Measurements from ENCODE around the gene MAP4K5. TPM values are rescaled to one million over a fixed set of nuclear protein-coding genes. Genes with fewer than 3 reads are reported as not detected.
A peak's percentile ranks its signal among the peaks of the same experiment; 100 is the strongest.

The MAP4K5 gene
- total and polyA plus RNA-seq, 9 donors, result 32.4 to 202 (median 63.8) TPM

DNA sequence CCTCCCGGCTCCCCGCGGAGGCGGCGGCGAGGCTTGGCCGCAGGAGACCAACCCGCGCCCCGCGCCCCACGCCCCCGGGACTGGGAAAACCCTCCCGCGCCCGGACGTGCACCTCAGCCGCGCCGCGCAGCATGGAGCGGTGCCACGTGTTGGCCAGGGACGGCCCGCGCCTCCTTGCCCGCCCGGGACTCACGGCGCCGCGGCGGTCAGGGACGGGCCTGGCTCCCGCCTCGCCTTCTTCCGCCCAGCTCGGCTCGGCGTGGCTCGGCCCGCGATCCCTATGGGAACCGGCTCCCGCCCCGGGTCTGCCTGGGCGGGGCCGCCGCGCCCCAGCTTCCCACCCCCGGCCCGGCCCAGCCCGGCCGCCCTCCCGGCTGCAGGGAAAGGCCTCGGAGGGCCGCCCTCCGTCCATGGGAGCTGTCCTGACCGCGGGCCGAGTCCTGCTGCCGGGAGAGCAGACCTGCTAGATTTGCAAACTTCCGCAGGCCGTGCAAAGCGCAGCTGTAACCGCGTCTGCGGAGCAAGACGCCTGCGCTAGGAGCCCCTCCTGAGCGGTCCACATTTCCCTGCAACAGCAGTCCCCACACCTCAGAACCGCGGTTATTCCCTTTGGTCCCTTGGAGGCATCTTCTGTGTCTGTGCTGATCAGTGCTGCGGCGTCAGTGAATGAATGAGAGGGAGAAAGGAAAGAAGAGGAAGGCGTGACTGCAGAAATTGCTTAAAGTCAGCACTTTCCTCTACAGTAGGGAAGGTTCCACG lies 135.6 kb downstream of the MAP4K5 start, which contains the start of gene CDKL1:
Gene CDKL1 (minus strand): TSS at position 251 of the 759 bp plus-strand sequence. CDS start 1,013 bp downstream, outside the sequence.
- intact Hi-C loops (cut with DNase I), result loop anchor here in 3 of 4 donors (10.0 kb wide), 3 partner anchors 52 to 138 kb away; partner anchors contain the start of gene MAP4K5 (in 1 of the 3)
- WGBS, 3 donors, result 0 to 1% (median 1%) methylated on average over 42 to 77 of the region's 77 CpGs
- peak; percentile 61 to 83 (median 76) for DNase-seq
- Histone ChIP-seq H3K27me3 (no peaks in the 10 kb centered on the region), H3K4me1 (ENCODE audit: insufficient read depth) (peaks cover 20% of the 10 kb centered on the region), H3K4me3 (peak within 1 kb of the TSS; percentile 55), H3K27ac (peak within 1 kb of the TSS; percentile 57 to 90), H3K9me3 (no peaks in the 10 kb centered on the region), H3K36me3 (no peaks in the 10 kb centered on the region)
- peak; percentile 48 for TF ChIP-seq POLR2A (IDR thresholded peaks at IDR 0.05)
- TF ChIP-seq, protein P1, sequence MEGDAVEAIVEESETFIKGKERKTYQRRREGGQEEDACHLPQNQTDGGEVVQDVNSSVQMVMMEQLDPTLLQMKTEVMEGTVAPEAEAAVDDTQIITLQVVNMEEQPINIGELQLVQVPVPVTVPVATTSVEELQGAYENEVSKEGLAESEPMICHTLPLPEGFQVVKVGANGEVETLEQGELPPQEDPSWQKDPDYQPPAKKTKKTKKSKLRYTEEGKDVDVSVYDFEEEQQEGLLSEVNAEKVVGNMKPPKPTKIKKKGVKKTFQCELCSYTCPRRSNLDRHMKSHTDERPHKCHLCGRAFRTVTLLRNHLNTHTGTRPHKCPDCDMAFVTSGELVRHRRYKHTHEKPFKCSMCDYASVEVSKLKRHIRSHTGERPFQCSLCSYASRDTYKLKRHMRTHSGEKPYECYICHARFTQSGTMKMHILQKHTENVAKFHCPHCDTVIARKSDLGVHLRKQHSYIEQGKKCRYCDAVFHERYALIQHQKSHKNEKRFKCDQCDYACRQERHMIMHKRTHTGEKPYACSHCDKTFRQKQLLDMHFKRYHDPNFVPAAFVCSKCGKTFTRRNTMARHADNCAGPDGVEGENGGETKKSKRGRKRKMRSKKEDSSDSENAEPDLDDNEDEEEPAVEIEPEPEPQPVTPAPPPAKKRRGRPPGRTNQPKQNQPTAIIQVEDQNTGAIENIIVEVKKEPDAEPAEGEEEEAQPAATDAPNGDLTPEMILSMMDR (IDR thresholded peaks at IDR 0.05), result no peak

DNA sequence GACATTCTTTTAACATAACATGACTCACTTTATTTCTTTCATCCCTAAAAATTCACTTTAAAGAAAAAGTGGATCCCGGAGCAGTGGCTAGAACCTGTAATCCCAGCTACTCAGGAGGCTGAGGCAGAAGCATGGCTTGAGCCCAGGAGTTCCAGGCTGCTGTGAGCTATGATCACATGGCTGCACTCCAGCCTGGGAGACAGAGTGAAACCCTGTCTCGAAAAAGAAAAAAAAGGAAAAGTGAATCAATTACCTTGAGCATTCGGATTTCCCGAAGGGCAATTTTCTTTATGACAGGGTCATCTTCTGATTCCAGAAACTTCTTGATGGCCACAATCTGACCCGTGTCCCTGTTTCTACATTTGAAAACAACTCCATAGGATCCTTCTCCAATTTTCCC lies 136.9 kb downstream of the MAP4K5 start:
- peak overlapping the region; percentile 55 for H3K4me3 ChIP-seq
- intact Hi-C loops (cut with DNase I), result loop anchor here in 3 of 4 donors (10.0 kb wide), 3 partner anchors 51 to 139 kb away; partner anchors contain the start of gene MAP4K5 (in 1 of the 3)
- H3K27ac ChIP-seq, result peak overlapping the region in 1 of 2 donors; percentile 90
- H3K9me3 ChIP-seq, result no peaks in the 10 kb centered on the region
- DNase-seq, result peak; percentile 46 to 71 (median 69)
- peaks cover 16% of the 10 kb centered on the region for H3K4me1 ChIP-seq (ENCODE audit: insufficient read depth)
- no peaks in the 10 kb centered on the region for H3K36me3 ChIP-seq
- TF ChIP-seq POLR2A (IDR thresholded peaks at IDR 0.05) (no peak), EP300 (IDR thresholded peaks at IDR 0.05) (no peak)
- TF ChIP-seq, protein P1 (IDR thresholded peaks at IDR 0.05), result no peak
- WGBS, 3 donors, result 24 to 27% (median 25%) methylated on average over 5 of the region's 5 CpGs
- no peaks in the 10 kb centered on the region for H3K27me3 ChIP-seq

DNA sequence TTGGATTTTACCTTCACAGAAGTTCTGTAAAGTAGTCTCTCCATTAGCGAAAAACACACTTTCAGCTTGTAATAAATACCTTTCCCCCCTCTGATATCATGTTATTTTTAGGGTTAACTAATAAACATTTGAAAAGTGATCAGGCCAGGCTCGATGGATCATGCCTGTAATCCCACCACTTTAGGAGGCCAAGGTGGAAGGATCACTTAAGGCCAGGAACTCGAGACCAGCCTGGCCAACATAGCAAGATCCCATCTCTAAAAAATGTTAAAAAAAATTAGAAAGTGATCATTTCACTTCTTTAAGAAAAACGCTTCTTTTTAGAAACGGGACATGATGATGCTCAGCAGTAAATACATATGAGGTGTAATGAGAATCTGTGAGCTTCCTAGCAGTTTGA lies 137.7 kb downstream of the MAP4K5 start:
- no peak for TF ChIP-seq POLR2A (IDR thresholded peaks at IDR 0.05)
- TF ChIP-seq, protein P1 (IDR thresholded peaks at IDR 0.05), result no peak
- no peak for TF ChIP-seq EP300 (IDR thresholded peaks at IDR 0.05)
- peak overlapping the region in 1 of 2 donors; percentile 90 for H3K27ac ChIP-seq
- H3K4me3 ChIP-seq, result peak overlapping the region; percentile 55
- no peak for DNase-seq
- H3K36me3 ChIP-seq, result no peaks in the 10 kb centered on the region
- H3K4me1 ChIP-seq (ENCODE audit: insufficient read depth), result peaks cover 14% of the 10 kb centered on the region
- intact Hi-C loops (cut with DNase I), result loop anchor here in 3 of 4 donors (10.0 kb wide), 3 partner anchors 50 to 140 kb away; partner anchors contain the start of gene MAP4K5 (in 1 of the 3)
- no peaks in the 10 kb centered on the region for H3K27me3 ChIP-seq
- WGBS, 3 donors, result 71 to 82% (median 77%) methylated on average over 5 of the region's 5 CpGs
- H3K9me3 ChIP-seq, result no peaks in the 10 kb centered on the region

DNA sequence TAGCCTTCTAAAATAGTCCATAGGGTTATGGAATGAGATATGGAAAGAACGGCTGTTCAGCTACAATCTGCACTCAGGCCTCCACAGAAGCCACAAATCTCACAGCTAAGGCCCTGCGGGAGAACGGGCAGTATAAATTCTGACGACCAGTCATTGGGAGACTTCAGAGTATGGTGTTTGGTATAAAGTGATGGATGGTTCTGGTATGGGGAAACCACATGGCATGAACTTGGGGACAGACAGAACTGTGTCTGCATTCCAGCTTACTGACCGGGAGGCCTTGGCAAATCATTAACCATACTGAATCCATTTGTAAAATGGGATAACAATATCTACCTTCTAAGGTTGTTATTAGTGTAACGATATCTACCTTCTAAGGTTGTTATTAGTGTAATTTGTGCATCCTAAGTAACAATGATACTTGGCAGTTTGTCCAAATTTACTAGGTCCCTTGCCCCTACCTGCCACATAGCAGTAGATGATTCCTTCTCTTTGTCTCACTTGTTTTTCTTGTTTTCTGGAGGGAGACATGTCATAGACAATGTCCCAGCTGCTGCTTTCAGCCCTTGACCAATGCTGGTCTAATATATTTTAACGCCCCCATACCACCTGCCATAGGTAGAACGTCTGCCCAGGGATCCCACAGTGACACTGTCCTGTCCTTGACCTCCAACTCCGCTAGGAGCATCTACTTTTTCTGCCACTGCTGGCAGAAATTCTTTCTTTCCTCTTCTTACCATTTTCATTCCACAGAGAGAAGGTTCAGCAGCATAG lies 142.5 kb downstream of the MAP4K5 start:
- Histone ChIP-seq H3K9me3 (no peaks in the 10 kb centered on the region), H3K4me1 (ENCODE audit: insufficient read depth) (peaks cover 10% of the 10 kb centered on the region), H3K27me3 (no peaks in the 10 kb centered on the region), H3K4me3 (no peak overlapping the region), H3K27ac (no peak overlapping the region), H3K36me3 (no peaks in the 10 kb centered on the region)
- TF ChIP-seq, protein P1 (IDR thresholded peaks at IDR 0.05), result no peak
- no peak for TF ChIP-seq EP300 (IDR thresholded peaks at IDR 0.05)
- no peak for TF ChIP-seq POLR2A (IDR thresholded peaks at IDR 0.05)
- intact Hi-C loops (cut with DNase I), result loop anchor here in 3 of 4 donors (5.0 to 10.0 kb wide), 5 partner anchors 45 to 145 kb away; partner anchors contain the start of gene MAP4K5 (in 1 of the 3)
- WGBS, 3 donors, result 75 to 80% (median 78%) methylated on average over 9 of the region's 9 CpGs
- DNase-seq, result no peak

All from ovary (tissue), 9 donors.